NCI-H748 (cell line): ENCODE data around the gene TEX261.
A peak's percentile ranks its signal among the peaks of the same experiment; 100 is the strongest.

Experiments used
- DNase-seq: peaks from one replicate; lab custom pipeline; 2025; ENCODE audit not compliant: unreplicated experiment; lab: John Stamatoyannopoulos, UW

TEX261 gene

GRCh38 chr2:70937866-70938585 lies 56.6 kb downstream of the TEX261 start:
- DNase-seq, result no peak

GRCh38 chr2:70936979-70937811 lies 57.5 kb downstream of the TEX261 start:
- DNase-seq, result no peak

- DNase-seq, result peak; percentile 2
Observed at GRCh38 chr2:70936165-70936978, 58.3 kb downstream of the TEX261 start.
